ENCODE data around the gene TRUB1. TPM values are rescaled to one million over a fixed set of nuclear protein-coding genes. Genes with fewer than 3 reads are reported as not detected.
"Not testable (repeated sequence)": the region's sequence is repeated elsewhere in the genome, so short reads cannot be mapped to it uniquely, and the experiment has no call there.

TRUB1 gene
- total RNA-seq, 1 donor from 2014 or later: 18.4 TPM

DNA sequence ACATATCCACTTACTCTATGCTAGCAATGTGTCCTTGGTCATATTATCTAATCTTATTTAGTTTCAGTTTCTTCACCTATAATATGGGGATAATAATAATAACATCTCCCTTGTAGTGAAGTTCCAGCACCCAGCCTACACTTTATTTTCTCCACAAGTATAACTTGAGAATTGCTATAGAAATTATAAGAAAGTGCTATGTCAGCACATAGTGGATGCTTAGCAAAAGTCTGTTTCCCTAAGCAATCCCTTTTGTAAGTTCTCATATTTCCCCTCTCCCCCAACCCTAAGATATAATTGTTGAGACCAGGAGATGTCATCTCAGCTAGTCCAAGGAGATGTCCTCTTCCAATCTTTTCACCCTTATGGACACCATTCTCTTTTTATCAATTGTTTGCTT, 5.8 kb upstream of the TRUB1 start:
- Histone ChIP-seq H3K27ac (replicated peaks) (no peak overlapping the region), H3K9me3 (replicated peaks) (peaks cover 4% of the 10 kb centered on the region), H3K4me1 (peaks cover 8% of the 10 kb centered on the region), H3K4me3 (no peak overlapping the region), H3K36me3 (no peaks in the 10 kb centered on the region), H3K27me3 (ENCODE audit: low read depth) (no peaks in the 10 kb centered on the region)
- DNase-seq: no peak
- TF ChIP-seq, protein P1, sequence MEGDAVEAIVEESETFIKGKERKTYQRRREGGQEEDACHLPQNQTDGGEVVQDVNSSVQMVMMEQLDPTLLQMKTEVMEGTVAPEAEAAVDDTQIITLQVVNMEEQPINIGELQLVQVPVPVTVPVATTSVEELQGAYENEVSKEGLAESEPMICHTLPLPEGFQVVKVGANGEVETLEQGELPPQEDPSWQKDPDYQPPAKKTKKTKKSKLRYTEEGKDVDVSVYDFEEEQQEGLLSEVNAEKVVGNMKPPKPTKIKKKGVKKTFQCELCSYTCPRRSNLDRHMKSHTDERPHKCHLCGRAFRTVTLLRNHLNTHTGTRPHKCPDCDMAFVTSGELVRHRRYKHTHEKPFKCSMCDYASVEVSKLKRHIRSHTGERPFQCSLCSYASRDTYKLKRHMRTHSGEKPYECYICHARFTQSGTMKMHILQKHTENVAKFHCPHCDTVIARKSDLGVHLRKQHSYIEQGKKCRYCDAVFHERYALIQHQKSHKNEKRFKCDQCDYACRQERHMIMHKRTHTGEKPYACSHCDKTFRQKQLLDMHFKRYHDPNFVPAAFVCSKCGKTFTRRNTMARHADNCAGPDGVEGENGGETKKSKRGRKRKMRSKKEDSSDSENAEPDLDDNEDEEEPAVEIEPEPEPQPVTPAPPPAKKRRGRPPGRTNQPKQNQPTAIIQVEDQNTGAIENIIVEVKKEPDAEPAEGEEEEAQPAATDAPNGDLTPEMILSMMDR (IDR thresholded peaks at IDR 0.05; ENCODE audit: borderline replicate concordance): no peak
- intact Hi-C loops (cut with micrococcal nuclease): no loop called here

DNA sequence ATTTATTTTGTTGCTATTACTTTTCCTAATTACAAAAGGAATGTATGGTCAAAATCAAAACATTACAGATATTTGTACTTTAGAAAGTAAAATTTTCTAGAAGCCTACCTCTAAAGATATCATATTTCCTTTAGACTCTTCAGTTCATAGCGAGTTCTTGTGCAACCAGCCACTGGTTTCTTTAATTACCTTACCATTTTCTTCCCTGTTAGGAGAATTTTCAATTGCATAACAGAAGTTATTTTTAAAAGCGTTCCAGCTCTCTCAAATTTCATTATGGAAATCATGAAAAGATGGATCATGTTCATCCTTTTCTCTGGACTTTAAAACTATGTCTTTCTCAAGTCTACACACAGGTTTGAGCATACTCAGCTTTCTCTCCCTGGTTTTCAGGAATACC, 5.0 kb upstream of the TRUB1 start:
- TF ChIP-seq, protein P1 (IDR thresholded peaks at IDR 0.05; ENCODE audit: borderline replicate concordance): no peak
- no peaks in the 10 kb centered on the region for H3K36me3 ChIP-seq
- no peak overlapping the region for H3K4me3 ChIP-seq
- H3K4me1 ChIP-seq: peaks cover 8% of the 10 kb centered on the region
- H3K27ac ChIP-seq (replicated peaks): no peak overlapping the region
- no peaks in the 10 kb centered on the region for H3K27me3 ChIP-seq (ENCODE audit: low read depth)
- peaks cover 4% of the 10 kb centered on the region for H3K9me3 ChIP-seq (replicated peaks)
- no peak for DNase-seq
- intact Hi-C loops (cut with micrococcal nuclease): no loop called here

DNA sequence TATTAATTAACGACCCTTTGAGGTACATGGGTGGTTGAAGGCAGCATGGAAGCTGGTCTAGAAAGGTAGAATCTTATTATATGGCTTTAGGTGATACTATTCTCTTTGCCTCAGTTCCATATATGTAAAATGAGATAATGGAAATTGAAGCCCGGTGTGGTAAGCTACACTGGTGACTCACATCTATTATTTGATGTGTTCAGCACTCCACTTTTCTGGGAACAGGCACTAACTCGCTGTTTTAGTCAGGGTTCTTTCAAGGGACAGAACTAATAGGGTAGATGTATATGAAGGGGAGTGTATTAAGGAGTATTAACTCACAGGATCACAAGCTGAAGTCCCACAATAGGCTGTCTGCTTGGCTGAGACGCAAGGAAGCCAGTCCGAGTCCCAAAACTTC, 4.4 kb upstream of the TRUB1 start:
- TF ChIP-seq, protein P1 (IDR thresholded peaks at IDR 0.05; ENCODE audit: borderline replicate concordance): no peak
- intact Hi-C loops (cut with micrococcal nuclease): no loop called here

DNA sequence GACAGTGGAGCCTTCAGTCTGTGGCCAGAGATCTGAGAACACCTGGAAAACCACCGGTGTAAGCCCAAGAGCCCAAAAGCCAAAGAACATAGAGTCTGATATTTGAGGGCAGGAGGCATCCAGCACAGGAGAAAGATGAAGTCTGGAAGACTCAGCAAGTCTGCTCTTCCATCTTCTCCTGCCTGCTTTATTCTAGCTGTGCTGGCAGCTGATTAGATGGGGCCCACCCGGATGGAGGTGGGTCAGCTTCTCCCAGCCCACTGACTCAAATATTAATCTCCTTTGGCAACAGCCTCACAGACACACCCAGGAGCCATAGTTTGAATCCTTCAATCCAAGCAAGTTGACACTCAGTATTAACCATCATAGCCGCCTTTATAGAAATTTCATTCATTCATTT, 4.0 kb upstream of the TRUB1 start:
- peaks cover 13% of the 10 kb centered on the region for H3K4me1 ChIP-seq
- H3K9me3 ChIP-seq (replicated peaks); H3K4me3 ChIP-seq; H3K36me3 ChIP-seq; DNase-seq; H3K27ac ChIP-seq (replicated peaks); H3K27me3 ChIP-seq (ENCODE audit: low read depth); intact Hi-C loops (cut with micrococcal nuclease): not testable (repeated sequence)

More for the DNA sequence above, 4.4 kb upstream of the TRUB1 start:
- H3K9me3 ChIP-seq (replicated peaks): peaks cover 4% of the 10 kb centered on the region
- peaks cover 13% of the 10 kb centered on the region for H3K4me1 ChIP-seq
- no peaks in the 10 kb centered on the region for H3K36me3 ChIP-seq
- H3K4me3 ChIP-seq: no peak overlapping the region
- no peak for DNase-seq
- no peaks in the 10 kb centered on the region for H3K27me3 ChIP-seq (ENCODE audit: low read depth)
- no peak overlapping the region for H3K27ac ChIP-seq (replicated peaks)

DNA sequence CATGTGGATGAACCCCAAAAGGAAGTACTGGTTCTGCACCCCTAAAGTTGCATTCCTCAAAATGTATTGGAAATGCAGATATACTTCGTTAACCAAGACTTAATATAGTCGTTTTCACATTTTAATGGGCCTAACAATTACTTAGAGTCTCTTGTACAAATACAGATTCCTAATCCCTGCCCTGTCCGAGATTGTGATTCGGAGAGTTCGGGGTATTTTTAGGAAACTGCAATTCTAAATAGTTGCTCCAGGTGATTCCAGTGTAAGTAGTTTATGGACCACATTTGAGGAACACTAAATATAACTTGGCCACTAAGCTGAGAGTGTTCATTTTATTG, 830 bp downstream of the TRUB1 start:
- H3K27me3 ChIP-seq (ENCODE audit: low read depth): no peaks in the 10 kb centered on the region
- peaks cover 15% of the 10 kb centered on the region for H3K36me3 ChIP-seq
- intact Hi-C loops (cut with micrococcal nuclease): no loop called here
- H3K27ac ChIP-seq (replicated peaks): peak overlapping the region; percentile 96
- no peaks in the 10 kb centered on the region for H3K9me3 ChIP-seq (replicated peaks)
- H3K4me1 ChIP-seq: peaks cover 52% of the 10 kb centered on the region
- no peak for DNase-seq
- H3K4me3 ChIP-seq: peak overlapping the region; percentile 96
- TF ChIP-seq, protein P1 (IDR thresholded peaks at IDR 0.05; ENCODE audit: borderline replicate concordance): no peak

DNA sequence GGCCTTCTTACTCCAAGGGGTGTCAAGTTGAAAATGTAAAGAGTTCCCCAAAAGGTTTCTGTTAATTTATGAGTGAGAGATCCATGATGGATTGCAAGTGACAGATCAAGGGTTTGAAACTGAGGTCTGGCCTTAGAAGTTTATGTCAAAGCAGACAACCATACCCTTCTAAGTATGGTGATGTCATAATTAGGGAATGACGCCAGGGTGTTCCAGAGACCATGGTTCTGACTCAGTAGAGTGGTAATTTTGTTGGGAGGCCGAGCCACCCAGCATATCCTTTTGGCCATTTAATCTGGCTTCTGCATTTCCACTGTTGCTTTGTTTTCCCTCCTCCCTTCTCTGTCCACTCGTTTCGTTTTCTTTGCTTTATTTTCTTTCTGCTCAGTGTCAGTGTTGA, 2.7 kb downstream of the TRUB1 start:
- Histone ChIP-seq H3K4me3 (peak overlapping the region; percentile 96), H3K36me3 (peaks cover 32% of the 10 kb centered on the region), H3K27ac (replicated peaks) (peak overlapping the region; percentile 73), H3K9me3 (replicated peaks) (no peaks in the 10 kb centered on the region), H3K4me1 (peaks cover 60% of the 10 kb centered on the region), H3K27me3 (ENCODE audit: low read depth) (no peaks in the 10 kb centered on the region)
- intact Hi-C loops (cut with micrococcal nuclease): no loop called here
- no peak for DNase-seq
- TF ChIP-seq, protein P1 (IDR thresholded peaks at IDR 0.05; ENCODE audit: borderline replicate concordance): no peak
